Body of pancreas (tissue), 4 donors: ENCODE measurements around the gene SSX2IP.

Experiments used
- CTCF ChIP-seq, 7 experiments: fragments of 450-650 bp in 4 of 7; fragments of 200-600 bp in 3 of 7; sonication (generic) in 3 of 7; IDR thresholded peaks; one replicate each; pipeline ENCODE4 v1.5.1; 2016 to 2019; ENCODE audit warnings: antibody characterized with exemption in 7 of 7
- POLR2A ChIP-seq, 3 donors: fragments of 450-650 bp; IDR thresholded peaks; one replicate each; pipeline ENCODE4 v1.6.1; 2016; ENCODE audit warnings: antibody characterized with exemption in 3 of 3, mild to moderate bottlenecking in 2 of 3

GRCh38 chr1:84688463-84689061, 1.7 kb downstream of the SSX2IP start:
- TF ChIP-seq POLR2A (IDR thresholded peaks at IDR 0.05): no peak
- TF ChIP-seq CTCF (IDR thresholded peaks at IDR 0.05): no peak
